IPS-18c (cell line): Measurements from ENCODE around the gene CALR3.
"Not testable (repeated sequence)": the region's sequence is repeated elsewhere in the genome, so short reads cannot be mapped to it uniquely, and the experiment has no call there.

Experiments
- H3K4me3 ChIP-seq: 2 replicates; pipeline ENCODE4 v1.7.0; 2013; ENCODE audit warnings: low read depth, mild to moderate bottlenecking, low read length, moderate library complexity; ENCODE audit not compliant: insufficient read depth
- H3K9me3 ChIP-seq: one replicate; pipeline ENCODE4 v1.6.1; 2013; ENCODE audit warnings: mild to moderate bottlenecking, low read length, moderate library complexity; ENCODE audit not compliant: control insufficient read depth, insufficient read depth

The CALR3 gene

GRCh38 chr19:16509141-16510061, 13.4 kb upstream of the CALR3 start:
- Histone ChIP-seq H3K9me3 (no peaks in the 10 kb centered on the region), H3K4me3 (no peak overlapping the region)

- Histone ChIP-seq H3K9me3 (no peaks in the 10 kb centered on the region), H3K4me3 (no peak overlapping the region)
Observed at GRCh38 chr19:16508546-16508945, 12.6 kb upstream of the CALR3 start.

GRCh38 chr19:16506961-16507360, 11.0 kb upstream of the CALR3 start:
- no peak overlapping the region for H3K4me3 ChIP-seq
- H3K9me3 ChIP-seq = no peaks in the 10 kb centered on the region

GRCh38 chr19:16506161-16506560, 10.2 kb upstream of the CALR3 start:
- H3K9me3 ChIP-seq, H3K4me3 ChIP-seq: not testable (repeated sequence)

- Histone ChIP-seq H3K4me3 (no peak overlapping the region), H3K9me3 (no peaks in the 10 kb centered on the region)
Observed at GRCh38 chr19:16504271-16504670, 8.3 kb upstream of the CALR3 start.

GRCh38 chr19:16497837-16498236, 1.9 kb upstream of the CALR3 start:
- no peak overlapping the region for H3K4me3 ChIP-seq

GRCh38 chr19:16497042-16497441, 1.1 kb upstream of the CALR3 start:
- Histone ChIP-seq H3K9me3 (peaks cover 2% of the 10 kb centered on the region), H3K4me3 (peak overlapping the region; percentile 84; the same call in 1 of the 2 replicates)

More at GRCh38 chr19:16497837-16498236, 1.9 kb upstream of the CALR3 start:
- H3K9me3 ChIP-seq = peaks cover 2% of the 10 kb centered on the region

GRCh38 chr19:16496613-16496983, 631 bp upstream of the CALR3 start:
- peaks cover 2% of the 10 kb centered on the region for H3K9me3 ChIP-seq
- peak overlapping the region; percentile 84 for H3K4me3 ChIP-seq

GRCh38 chr19:16486476-16486875, 9.5 kb downstream of the CALR3 start:
- H3K4me3 ChIP-seq, H3K9me3 ChIP-seq: not testable (repeated sequence)

GRCh38 chr19:16482745-16483144, 13.2 kb downstream of the CALR3 start:
- H3K9me3 ChIP-seq = no peaks in the 10 kb centered on the region
- no peak overlapping the region for H3K4me3 ChIP-seq

- no peaks in the 10 kb centered on the region for H3K9me3 ChIP-seq
- H3K4me3 ChIP-seq = no peak overlapping the region
Observed at GRCh38 chr19:16477311-16477710, 18.7 kb downstream of the CALR3 start.

- Histone ChIP-seq H3K9me3 (no peaks in the 10 kb centered on the region), H3K4me3 (no peak overlapping the region)
Observed at GRCh38 chr19:16476401-16476800, 19.6 kb downstream of the CALR3 start.

- H3K4me3 ChIP-seq = no peak overlapping the region
- H3K9me3 ChIP-seq = no peaks in the 10 kb centered on the region
Observed at GRCh38 chr19:16473875-16474392, 22.0 kb downstream of the CALR3 start.

- no peaks in the 10 kb centered on the region for H3K9me3 ChIP-seq
- no peak overlapping the region for H3K4me3 ChIP-seq
Observed at GRCh38 chr19:16472992-16473391, 23.0 kb downstream of the CALR3 start.

GRCh38 chr19:16472559-16472899, 23.4 kb downstream of the CALR3 start:
- peak overlapping the region; percentile 72 for H3K4me3 ChIP-seq
- H3K9me3 ChIP-seq = not testable (repeated sequence)

GRCh38 chr19:16470911-16471811, 24.8 kb downstream of the CALR3 start:
- Histone ChIP-seq H3K9me3 (no peaks in the 10 kb centered on the region), H3K4me3 (peak overlapping the region; percentile 77)

GRCh38 chr19:16470541-16470910, 25.4 kb downstream of the CALR3 start:
- peak overlapping the region; percentile 77 for H3K4me3 ChIP-seq
- no peaks in the 10 kb centered on the region for H3K9me3 ChIP-seq

GRCh38 chr19:16467581-16467980, 28.4 kb downstream of the CALR3 start:
- Histone ChIP-seq H3K4me3 (no peak overlapping the region), H3K9me3 (no peaks in the 10 kb centered on the region)
